Islet precursor cell (in vitro differentiated cells): ENCODE results near the gene SSBP4.
"Not testable (repeated sequence)": the region's sequence is repeated elsewhere in the genome, so short reads cannot be mapped to it uniquely, and the experiment has no call there.

Source experiments
- DNase-seq: peaks from one replicate; pipeline ENCODE4 v3.0.0-alpha.2; 2018

SSBP4 gene

DNA sequence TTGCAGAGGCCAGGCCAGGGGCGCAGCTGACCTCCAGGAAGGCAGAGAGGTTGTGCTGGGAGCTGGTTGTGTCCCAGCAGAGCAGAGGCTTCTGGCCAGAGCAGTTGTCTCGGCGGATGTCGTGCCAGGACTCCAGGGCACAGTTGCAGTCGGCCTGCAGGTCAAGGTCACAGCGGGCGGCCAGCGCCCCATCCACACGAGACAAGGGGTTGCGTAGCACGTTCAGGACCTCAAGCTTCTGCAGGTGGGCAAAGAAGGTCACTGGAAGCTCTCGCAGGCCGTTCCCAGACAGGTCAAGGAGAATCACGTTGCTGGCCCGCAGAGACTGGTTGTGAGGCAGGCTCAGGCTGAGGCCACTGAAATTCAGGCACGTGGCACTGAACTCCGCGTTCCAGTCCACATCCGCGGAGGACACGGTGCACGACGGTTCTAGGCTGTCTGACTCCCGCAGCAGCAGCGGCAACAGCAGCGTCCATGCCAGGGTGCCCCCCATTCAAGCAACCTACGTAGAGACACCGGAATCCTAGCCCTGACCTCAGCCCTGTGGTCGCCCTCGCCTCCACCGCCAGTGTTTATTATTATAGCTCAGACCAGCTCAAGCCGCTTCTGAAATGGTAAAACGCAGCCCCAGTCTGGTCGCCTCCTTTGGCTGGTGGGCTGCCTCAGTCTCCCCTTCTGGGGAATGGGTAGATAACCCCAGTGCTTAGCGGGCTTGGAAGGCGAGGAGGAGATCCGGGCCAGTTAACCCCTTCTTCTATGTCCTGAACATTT lies 22.5 kb upstream of the SSBP4 start:
- DNase-seq: no peak

DNA sequence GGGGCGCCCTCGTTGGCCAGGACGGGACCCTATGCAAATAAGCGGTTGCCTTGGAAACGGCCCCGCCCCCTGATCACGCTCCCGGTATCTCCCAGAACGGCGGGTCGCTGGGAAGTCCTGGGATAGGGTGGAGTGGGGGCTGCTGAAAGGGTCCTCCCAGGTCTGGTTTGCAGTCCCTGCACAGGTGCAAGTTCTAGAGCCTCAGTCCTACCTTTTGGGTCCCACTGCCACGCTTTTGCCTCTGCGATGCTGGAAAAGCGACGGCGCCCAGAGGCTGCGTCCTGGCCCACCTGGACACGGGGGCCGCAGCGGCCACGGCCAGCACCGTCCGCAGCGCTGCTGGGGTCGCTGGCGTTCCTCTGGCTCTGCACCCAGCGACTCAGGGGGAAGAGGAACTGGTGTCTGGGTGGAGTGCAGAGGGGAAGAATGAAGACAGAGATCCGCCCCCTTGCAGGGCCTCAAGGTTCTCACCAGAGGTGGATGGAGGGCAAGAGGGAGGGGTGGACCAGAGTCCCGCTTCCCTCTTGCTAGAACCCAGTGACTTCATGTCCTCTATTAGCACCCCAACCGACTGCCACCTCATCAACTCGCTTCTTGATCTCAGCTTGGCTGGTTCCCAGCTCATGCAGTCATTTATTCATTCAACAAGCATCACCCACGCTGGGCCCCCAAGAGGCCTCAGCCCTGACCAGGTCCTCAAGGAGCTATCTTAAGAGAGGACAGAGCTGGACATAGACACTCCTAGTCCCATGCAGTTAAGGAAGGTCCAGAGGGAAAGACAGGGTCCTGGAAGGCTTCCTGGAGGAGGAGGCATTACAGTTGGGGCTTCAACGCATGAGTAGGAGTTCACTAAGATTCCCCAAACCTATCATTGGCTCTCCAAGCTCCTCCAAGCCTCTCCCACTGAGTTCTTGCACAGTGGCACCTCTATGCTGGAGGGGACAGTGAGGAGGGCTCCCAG lies 21.7 kb upstream of the SSBP4 start, which contains the start of gene LRRC25:
TSS of gene LRRC25 (minus strand) at position 381 of the 961 bp plus-strand sequence. CDS start 659 bp downstream, outside the sequence.
- peak; percentile 63 for DNase-seq

DNA sequence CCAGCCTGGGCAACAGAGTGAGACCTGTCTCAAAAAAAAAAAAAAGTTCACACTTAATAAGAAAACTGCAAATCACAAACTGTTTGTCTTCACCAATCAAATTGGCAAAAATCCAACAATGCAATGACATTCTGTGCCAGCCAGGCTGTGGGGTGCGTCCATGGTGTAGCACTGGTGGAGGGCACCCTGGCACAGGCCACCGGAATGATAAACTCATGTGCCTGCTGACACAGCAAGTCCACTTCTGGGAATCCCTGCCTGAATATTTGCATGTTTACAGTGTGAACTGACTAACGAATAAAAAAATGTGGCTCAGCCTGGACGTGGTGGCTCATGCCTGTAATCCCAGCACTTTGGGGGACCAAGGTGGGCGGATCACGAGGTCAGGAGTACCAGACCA lies 20.2 kb upstream of the SSBP4 start:
- DNase-seq: no peak

DNA sequence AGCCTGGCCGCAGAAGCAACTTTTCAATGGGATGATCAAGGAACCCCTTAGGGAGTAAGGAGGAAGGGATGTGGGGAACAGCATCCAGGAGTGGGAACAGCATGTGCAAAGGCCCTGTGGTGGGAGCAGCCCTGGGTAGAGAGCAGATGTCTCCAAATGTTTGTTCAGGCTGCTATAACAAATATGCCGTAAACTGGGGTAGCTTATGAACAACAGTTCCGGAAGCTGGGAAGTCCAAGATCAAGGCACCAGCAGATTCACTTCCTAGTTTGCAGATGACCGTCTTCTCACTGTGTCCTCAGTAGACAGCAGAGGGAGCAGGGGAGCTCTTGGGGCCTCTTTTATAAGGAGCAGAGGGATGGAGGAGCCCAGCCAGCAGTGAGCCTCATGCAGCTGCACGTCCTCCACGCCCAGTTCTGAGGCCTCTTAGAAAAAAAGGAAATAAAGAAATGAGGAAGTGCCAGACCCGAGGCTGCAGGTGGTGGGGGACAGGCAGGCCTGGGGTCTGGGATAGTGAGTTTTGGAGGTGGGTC lies 17.6 kb upstream of the SSBP4 start:
- no peak for DNase-seq

DNA sequence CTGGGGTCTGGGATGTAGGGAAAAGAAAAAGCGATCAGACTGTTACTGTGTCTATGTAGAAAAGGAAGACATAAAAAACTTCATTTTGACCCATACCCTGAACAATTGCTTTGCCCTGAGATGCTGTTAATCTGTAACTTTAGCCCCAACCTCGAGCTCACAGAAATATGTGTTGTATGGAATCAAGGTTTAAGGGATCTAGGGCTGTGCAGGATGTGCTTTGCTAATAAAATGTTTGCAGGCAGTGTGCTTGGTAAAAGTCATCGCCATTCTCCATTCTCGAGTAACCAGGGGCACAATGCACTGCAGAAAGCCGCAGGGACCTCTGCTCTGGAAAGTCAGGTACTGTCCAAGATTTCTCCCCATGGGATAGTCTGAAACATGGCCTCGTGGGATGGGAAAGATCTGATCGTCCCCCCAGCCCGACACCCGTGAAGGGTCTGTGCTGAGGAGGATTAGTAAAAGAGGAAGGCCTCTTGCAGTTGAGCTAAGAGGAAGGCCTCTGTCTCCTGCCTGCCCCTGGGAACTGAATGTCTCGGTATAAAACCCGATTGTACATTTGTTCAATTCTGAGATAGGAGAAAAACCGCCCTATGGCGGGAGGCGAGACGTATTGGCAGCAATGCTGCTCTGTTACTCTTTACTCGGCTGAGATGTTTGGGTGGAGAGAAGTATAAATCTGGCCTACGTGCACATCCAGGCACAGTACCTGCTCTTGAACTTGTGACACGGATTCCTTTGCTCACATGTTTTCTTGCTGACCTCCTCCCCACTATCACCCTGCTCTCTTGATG lies 16.5 kb upstream of the SSBP4 start:
- DNase-seq: not testable (repeated sequence)

DNA sequence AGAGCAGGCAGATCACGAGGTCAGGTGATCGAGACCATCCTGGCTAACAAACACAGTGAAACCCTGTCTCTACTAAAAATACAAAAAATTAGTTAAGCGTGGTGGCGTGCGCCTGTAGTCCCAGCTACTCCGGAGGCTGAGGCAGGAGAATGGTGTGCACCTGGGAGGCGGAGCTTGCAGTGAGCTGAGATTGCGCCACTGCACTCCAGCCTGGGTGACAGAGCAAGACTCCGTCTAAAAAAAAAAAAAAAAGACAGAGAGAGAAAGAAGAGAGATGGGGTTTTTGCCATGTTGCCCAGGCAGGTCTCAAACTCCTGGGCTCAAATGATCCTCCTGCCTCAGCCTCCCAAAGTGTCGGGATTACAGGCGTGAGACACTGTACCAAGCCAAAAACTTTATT lies 13.4 kb upstream of the SSBP4 start:
- not testable (repeated sequence) for DNase-seq

DNA sequence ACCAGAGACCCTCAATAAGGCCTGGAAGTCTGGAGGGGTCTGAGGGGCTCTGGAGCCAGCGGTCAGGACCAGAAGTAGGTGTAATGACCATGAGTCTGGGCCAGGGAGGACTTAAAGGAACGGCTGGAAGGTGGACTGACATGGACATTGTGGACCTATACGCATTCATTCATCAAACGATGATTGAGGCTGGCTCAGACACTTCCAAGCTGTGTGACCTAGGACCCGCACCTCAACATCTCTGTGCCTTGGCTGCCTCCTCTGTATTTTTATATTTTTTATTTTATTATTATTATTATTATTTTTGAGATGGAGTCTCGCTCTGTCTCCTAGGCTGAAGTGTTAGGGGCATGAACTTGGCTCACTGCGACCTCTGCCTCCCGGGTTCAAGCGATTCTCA lies 12.4 kb upstream of the SSBP4 start:
- DNase-seq: no peak

DNA sequence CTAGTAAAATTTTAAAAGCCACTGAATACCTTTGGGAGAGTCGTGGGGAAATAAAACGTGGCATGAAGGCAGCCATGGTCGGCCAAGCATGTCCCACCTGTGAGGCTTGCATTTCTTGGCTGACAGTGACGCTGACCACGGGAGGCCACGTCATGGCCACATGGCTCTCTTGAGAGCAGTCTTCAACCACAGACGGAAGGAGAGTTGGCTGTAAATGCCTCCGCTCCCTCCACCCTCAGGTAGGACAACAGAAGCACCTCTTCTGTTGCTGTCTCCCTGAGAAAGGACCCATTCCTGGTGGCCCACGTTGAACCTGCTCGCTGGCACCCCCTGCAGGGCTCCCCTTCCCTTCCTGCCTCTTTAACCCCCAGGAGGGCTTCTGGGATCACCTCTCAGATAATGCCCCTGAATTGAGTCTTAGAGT lies 11.1 kb upstream of the SSBP4 start:
- no peak for DNase-seq

DNA sequence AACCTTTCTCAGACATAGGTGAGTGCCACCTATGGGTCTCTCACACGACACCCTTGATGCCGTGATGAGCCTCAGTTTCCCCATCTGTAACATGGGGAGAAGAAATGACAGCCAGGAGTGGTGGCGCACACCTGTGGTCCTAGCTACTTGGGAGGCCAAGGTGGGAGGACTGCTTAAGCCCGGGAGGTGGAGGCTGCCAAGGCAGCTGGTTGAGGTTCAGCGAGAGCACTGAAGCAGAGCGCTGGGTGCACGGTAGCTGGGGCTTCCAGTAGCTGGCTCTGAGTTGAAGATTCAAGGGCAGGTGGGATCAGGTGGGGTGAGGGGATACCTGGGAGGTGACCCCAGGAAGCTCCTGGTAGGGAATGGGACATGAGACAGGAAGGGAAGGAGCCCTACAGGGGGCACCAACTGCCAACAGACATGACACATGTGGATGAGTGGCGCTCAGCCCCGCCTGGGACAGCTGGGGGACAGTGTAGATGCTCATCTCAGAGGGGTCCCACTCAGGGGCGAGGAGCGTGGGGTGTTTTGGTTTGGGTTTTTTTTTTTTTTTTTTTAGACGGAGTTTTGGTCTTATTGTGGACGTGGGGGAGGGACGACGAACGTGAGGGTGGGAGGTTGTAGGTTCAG lies 6.5 kb upstream of the SSBP4 start:
- DNase-seq: no peak

DNA sequence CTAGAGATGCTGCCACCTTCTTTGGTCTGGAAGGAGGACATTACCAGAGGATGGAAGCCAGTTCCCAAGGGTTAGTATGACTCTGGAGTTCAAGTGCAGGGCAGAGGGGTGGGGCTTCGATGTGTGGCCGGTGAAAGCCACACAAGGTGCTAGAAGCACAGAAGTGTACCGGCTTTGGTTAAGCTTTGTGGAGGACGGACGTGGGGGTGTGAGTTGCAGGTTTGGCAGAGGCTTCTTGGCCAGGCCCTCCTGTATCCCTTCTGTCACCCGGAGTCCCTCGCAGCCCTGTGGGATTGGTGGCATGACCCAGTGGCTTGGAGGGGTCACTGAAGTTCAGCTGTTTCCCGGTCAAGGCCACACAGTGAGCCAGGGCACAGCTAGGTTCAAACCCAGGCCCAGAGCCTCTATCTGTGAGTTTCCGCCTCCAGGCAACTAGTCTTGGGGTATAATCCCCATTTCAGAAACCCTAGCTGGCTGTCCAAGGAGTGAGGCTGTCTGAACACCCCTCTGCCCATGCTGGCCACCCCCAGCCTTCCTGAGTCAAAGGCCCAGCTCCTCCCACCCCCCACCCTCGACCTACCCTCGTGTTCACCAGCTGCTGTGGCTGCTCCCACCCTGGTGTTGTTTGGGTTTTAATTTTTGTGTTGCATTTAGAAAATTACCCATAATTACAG lies 4.6 kb upstream of the SSBP4 start:
- no peak for DNase-seq

DNA sequence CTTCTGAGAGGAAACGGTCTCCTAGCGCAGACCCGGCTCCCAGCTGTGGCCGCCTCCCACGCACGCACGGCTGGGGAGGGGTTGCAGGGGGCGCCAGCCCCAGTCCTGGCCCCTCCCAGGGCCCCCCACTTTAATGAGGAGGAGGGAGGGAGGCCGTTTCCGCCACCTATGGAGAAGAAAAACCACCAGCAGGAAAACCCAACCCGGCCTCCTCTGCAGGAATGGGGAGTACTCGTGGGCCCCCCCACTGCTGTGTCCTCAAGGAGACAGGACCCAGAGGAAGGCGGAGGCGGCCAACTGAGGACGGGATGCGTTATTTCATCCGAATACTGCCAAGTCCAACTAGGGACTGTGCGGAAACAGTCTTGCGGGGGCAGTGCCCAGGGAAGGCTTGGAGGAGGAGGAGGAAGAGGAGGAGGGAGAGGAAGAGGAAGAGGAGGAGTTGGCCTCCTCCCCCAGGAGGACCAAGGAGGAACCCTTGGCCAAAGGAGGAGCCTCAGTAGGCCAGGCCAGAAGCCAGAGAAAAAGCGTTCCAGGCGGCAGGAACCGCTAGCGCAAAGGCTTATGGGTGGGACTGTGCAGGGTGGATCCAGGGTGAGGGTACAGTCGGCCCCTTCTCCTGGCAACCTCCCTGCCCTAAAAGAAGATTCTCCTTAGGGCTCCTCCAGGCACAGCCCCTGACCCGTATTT lies 3.9 kb upstream of the SSBP4 start:
- DNase-seq: no peak

DNA sequence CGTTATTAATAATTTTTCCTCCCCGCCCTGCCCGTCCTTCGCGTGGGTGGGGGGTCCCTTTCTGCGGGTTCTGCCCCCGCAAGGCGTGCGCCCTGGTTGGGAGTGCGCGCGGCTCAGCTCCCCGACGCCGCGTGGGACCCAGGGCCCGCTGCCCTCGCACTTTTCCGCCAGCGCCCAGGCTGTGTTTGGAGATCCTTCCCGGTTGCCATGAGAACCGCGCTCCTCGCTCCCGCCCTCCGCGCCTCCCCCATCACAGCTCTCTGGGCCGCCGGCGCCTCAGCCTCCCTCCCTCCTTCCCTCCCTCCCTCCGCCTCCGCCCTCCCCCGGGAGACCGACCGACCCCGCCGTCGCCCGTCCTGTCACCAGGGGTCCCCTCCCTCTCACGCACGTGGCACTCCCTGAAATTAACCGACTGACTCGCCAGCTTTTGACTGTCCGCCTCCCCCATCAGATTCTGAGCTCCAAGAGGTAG lies 2.4 kb upstream of the SSBP4 start:
- DNase-seq: peak; percentile 95

DNA sequence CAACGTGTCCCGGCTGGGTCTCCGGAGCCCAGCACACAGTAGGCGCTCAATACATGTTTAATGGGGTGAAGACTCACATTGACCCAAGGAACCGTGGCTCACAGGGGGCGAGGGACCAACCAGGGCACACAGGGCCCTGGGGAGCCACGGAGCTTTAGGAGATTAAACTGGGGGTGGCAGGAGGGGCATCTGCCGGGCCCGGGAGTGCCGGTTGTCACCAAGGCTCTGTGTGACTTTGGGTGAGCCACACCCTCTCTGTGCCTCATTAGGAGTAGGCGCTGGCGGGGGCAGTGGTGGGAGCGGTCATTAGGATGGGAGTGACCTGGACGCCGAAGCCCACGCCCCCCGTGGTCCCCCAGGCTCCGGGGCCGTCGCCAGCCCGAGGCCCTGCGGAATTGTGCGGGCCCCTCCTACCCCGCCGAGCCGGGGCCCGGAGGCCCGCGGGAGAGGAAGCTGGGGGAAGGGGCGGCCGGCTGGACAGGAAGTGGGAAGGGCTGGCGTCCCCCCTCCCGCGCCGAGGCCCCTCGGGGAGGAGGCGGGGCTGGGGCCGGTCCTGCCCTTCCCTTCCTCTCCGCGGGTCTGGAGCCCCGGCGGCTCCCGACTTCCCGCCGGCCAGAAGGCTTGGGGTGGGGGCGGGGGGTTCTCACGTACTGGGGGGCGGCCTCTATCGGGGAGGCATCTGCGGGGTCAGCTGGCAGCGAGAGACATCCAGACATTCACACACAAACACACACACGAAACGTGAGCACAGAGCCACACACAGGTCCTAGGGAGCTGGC lies 1.8 kb upstream of the SSBP4 start:
- DNase-seq: peak; percentile 92

DNA sequence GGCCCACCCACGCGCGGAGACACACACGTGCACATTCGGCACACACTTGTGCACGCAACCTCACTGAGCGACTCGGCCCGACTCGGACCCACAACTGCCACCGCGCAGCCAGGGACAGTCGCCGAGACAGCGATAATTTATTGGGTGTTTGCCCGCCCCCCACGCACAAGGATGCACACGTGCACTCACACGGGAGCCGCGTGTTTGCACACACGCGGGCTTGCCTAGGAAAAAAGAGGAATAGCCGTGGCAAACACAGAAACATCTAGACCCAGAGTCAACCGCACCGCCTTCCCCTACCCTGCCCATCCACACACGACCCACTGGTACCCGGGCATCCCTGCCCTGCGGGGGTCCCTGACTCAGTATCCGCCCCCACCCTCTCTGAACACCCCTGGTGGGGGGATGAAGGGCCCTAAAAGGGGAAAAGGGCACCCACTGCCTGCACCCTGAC lies 1.1 kb upstream of the SSBP4 start:
- no peak for DNase-seq

DNA sequence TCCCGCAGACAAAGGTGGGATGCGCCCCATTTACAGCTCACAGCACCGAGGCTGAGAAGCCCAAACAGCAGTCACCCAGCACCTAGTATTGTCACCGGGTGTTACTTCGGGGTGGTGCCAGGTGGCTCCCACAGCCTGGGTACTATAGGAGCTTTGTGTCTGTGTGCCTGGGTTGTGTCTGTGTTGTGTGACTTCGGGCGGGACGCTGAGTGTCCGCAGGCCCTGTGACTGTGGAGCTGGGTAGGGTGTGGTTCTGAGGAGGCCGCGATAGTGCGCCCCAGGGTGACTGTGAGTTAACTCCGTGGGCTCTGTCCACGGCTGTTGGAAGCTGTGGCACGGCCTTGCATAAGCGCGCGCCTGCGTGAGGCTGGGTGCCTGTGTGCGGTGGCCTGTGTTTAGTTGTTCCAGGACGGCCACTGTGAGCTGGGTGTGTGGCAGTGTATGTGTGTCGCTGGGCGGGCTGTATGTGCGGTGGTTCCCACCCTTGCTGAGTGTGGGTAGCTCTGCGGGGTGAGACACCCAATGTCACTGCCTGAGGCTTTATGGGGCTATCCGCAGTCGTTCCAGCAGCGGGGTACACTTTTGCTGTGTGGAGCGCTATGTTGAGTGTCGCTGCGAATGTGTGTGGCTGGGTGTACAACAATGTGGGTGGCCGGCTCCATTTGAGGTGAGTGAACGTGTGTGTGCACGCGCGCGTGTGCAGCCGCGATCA lies 559 bp upstream of the SSBP4 start:
- DNase-seq: no peak

DNA sequence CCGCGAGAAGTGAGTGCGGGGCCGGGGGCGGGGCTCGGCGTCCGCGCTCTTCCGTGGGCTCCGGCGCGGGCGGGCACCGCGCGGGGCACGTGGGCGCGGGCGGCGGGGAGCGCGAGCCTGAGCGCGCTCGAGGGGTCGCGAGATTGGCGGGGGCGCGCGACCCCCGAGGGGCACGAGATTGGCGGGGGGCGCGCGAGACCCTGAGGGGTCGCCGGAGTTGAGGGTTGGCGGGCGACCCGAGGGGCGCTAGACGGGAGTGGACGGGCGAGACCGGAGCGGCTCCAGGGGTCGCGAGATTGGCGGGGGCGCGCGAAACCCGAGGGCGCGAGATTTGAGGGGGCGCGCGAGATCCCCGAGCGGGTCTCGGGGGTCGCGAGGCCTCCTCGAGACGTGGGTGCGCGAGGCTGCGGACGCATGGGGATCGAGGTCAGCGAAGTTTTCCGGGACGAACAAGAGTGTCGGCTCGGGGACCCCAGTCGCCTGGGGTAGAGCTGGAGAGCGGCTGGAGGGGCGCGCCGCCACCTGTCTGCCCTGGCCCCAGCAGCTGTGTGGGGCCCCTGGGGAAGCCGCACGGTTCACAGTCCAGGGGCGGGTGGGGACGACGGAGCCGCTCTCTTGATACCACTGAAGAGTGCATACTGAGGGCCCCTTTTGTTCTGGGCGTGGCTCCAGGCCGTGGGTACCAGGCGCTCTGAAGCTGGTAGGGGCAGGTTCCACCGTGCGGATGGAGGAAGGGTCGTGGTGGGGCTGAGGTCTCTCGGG lies 682 bp downstream of the SSBP4 start:
- no peak for DNase-seq

DNA sequence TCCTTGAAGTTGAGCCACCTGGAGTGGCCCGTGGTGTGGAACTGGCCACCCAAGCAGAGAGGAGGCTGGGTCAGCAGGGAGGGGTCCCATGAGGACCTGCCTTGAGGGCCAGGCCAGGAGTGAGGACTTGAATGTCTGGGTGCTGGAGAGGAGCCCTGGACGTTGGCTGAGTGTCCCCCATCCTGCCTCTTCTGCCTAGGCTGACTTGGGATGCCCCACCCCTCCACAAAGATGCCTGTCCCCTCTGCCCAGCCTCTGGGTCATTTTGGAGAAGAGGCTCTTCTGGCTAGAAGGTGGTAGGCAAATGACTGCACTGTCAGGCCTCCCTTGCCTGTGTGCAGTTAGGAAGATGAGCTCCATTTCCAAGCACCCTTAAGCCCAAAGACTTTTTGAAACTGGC lies 1.7 kb downstream of the SSBP4 start:
- DNase-seq: no peak

DNA sequence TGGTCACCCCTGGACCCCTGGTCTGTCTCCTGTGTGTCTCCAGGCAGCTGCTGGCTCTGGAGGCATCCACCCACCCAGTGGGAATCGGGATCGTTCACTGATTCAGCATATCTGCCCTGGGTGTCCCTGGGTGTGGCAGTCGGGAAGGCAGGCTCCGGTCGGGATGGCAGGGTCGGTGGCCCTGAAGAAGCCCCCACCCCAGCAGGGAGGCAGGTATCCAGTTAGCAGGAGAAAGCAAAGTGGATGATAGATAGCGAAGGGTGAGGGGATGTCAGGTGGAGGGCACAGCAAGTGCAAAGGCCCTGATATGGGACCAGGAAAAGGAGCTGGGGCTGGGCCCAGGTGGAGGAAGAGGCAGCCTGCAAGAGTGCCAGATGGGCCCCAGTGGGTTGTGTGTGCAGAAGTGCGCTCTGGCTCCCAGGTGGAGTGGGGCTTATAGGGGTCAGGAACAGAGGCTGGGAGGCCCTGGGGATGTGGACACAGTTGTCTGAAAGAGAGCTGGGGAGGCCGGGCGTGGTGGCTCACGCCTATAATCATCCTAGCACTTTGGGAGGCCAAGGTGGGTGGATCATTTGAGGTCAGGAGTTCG lies 2.3 kb downstream of the SSBP4 start:
- DNase-seq: no peak
